Vagina (tissue), 2 donors: ENCODE measurements around the gene OBSL1. TPM values are rescaled to one million over a fixed set of nuclear protein-coding genes. Genes with fewer than 3 reads are reported as not detected.

Experiments
- DNase-seq, 2 donors: peaks; one replicate each; pipeline ENCODE4 v3.0.0-alpha.2; 2017; ENCODE audit errors: extremely low spot score in 2 of 2
- H3K27ac ChIP-seq: fragments of 200-600 bp; sonication (generic); one replicate; pipeline ENCODE4 v1.5.1; 2019
- H3K27me3 ChIP-seq: fragments of 200-600 bp; sonication (generic); one replicate; pipeline ENCODE4 v1.5.1; 2019
- H3K36me3 ChIP-seq, 2 donors: fragments of 200-600 bp; sonication (generic); one replicate each; pipeline ENCODE4 v1.5.1; 2017 to 2019
- H3K4me1 ChIP-seq: fragments of 200-600 bp; sonication (generic); one replicate; pipeline ENCODE4 v1.5.1; 2019
- H3K4me3 ChIP-seq, 2 donors: fragments of 200-600 bp; sonication (generic); 1 replicate in 1 of 2; 2 replicates in 1 of 2; pipeline ENCODE4 v1.5.1; 2016 to 2019
- H3K9me3 ChIP-seq: fragments of 200-600 bp; sonication (generic); one replicate; pipeline ENCODE4 v1.5.1; 2019
- POLR2A ChIP-seq, 2 donors: fragments of 450-650 bp; IDR thresholded peaks; one replicate each; pipeline ENCODE4 v1.6.1; 2017; ENCODE audit warnings: antibody characterized with exemption in 2 of 2, mild to moderate bottlenecking in 2 of 2, moderate library complexity in 2 of 2
- POLR2AphosphoS5 ChIP-seq, 2 donors: sonication (generic); formaldehyde crosslinking; IDR thresholded peaks; one replicate each; pipeline ENCODE4 v1.9.0; 2017; ENCODE audit warnings: antibody characterized with exemption in 2 of 2, mild to moderate bottlenecking in 2 of 2, low read depth in 1 of 2; ENCODE audit not compliant: insufficient read depth in 1 of 2
- intact Hi-C: fragments of 100-400 bp; cut with DNase I; formaldehyde crosslinking; loops from one replicate; pipeline ENCODE4 v1.15.1; 2023
- total RNA-seq: library from RNA; depleted of rRNA; stranded (reverse); fragments of >200 nt; gene quantifications from one replicate; pipeline ENCODE4 v1.2.3, GENCODE V29; 2016
- TF ChIP-seq, protein P1 (sequence below), 3 experiments: fragments of 450-650 bp in 2 of 3; fragments of 200-600 bp in 1 of 3; sonication (generic) in 1 of 3; IDR thresholded peaks; one replicate each; pipeline ENCODE4 v1.5.1; 2017 to 2019; ENCODE audit warnings: antibody characterized with exemption in 3 of 3, mild to moderate bottlenecking in 2 of 3, moderate library complexity in 2 of 3

Gene OBSL1
- total RNA-seq, 1 donor from 2014 or later, result 53.0 TPM

DNA sequence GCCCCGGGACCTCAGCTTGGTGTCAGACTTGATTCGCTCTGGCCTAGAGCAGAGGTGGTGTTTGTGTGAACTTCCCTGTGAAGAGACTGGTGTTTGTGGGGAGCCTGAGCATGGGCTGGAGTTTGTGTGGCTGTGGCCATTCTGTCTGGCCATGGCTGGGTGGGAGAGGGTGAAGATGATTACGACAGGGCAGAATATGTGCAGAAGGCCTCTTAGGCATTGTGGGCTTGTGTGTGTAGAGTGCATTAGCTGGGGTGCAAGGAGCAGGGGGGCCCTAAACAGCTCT is 10.5 kb downstream of the OBSL1 start:
- no peak overlapping the region for H3K4me3 ChIP-seq
- H3K27ac ChIP-seq, result no peak overlapping the region
- no peaks in the 10 kb centered on the region for H3K27me3 ChIP-seq
- intact Hi-C loops, result no loop called here
- TF ChIP-seq, protein P1, sequence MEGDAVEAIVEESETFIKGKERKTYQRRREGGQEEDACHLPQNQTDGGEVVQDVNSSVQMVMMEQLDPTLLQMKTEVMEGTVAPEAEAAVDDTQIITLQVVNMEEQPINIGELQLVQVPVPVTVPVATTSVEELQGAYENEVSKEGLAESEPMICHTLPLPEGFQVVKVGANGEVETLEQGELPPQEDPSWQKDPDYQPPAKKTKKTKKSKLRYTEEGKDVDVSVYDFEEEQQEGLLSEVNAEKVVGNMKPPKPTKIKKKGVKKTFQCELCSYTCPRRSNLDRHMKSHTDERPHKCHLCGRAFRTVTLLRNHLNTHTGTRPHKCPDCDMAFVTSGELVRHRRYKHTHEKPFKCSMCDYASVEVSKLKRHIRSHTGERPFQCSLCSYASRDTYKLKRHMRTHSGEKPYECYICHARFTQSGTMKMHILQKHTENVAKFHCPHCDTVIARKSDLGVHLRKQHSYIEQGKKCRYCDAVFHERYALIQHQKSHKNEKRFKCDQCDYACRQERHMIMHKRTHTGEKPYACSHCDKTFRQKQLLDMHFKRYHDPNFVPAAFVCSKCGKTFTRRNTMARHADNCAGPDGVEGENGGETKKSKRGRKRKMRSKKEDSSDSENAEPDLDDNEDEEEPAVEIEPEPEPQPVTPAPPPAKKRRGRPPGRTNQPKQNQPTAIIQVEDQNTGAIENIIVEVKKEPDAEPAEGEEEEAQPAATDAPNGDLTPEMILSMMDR (IDR thresholded peaks at IDR 0.05), result no peak
- TF ChIP-seq POLR2A (IDR thresholded peaks at IDR 0.05), result no peak
- no peak for TF ChIP-seq POLR2AphosphoS5 (IDR thresholded peaks at IDR 0.05; ENCODE audit: insufficient read depth in 1 of 2, low read depth in 1 of 2)
- H3K9me3 ChIP-seq, result no peaks in the 10 kb centered on the region
- no peaks in the 10 kb centered on the region for H3K4me1 ChIP-seq
- no peak for DNase-seq
- peaks cover 0 to 11% of the 10 kb centered on the region in 2 donors for H3K36me3 ChIP-seq

DNA sequence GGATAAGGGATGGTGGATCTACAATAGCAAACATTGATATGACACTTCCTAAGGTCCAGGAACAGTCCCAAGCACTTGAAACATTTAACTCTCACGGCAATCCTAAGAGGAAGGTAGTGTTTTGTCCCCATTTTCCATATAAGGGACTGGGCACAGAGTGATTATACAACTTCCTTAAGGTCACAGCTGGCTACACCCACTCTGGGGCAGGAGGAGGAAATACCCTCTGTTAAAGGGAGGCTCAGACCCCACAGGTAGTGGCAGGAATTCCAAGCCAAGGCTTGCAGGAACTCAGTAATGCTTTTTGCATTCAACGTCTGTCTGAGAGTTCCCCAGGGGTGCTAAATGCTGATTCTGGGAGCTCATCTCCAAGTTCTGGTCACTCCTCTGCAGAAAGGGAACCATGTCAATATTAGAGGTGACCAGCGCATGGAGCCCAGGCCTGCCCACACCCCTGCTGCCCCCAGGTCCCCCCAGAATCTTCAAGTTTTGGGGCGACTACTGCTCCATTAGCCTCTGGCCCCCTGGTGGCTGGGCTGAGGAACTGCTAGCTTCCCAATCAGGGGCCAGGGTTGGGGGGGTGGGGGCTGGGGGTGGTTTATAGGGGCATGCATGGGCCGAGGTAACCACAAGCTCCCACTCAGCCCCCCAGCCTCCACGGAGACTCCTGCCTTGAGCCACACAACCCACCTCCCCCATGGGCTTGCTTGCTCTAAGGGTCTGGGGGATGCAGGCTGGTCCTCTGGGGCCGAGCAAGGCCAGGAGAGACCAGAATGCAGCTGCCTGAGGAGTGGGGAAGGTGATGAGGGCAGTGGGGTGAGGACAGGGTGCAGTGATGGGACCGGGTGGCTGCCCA is 11.1 kb downstream of the OBSL1 start:
- TF ChIP-seq, protein P1 (IDR thresholded peaks at IDR 0.05), result peak in 2 of 3 experiments; percentile 31 to 48
- TF ChIP-seq POLR2AphosphoS5 (IDR thresholded peaks at IDR 0.05; ENCODE audit: insufficient read depth in 1 of 2, low read depth in 1 of 2), result no peak
- no peak for TF ChIP-seq POLR2A (IDR thresholded peaks at IDR 0.05)
- intact Hi-C loops, result no loop called here
- no peaks in the 10 kb centered on the region for H3K27me3 ChIP-seq
- no peak for DNase-seq
- H3K4me3 ChIP-seq, result no peak overlapping the region
- H3K9me3 ChIP-seq, result no peaks in the 10 kb centered on the region
- no peaks in the 10 kb centered on the region for H3K4me1 ChIP-seq
- H3K36me3 ChIP-seq, result peaks cover 0 to 11% of the 10 kb centered on the region in 2 donors
- no peak overlapping the region for H3K27ac ChIP-seq

DNA sequence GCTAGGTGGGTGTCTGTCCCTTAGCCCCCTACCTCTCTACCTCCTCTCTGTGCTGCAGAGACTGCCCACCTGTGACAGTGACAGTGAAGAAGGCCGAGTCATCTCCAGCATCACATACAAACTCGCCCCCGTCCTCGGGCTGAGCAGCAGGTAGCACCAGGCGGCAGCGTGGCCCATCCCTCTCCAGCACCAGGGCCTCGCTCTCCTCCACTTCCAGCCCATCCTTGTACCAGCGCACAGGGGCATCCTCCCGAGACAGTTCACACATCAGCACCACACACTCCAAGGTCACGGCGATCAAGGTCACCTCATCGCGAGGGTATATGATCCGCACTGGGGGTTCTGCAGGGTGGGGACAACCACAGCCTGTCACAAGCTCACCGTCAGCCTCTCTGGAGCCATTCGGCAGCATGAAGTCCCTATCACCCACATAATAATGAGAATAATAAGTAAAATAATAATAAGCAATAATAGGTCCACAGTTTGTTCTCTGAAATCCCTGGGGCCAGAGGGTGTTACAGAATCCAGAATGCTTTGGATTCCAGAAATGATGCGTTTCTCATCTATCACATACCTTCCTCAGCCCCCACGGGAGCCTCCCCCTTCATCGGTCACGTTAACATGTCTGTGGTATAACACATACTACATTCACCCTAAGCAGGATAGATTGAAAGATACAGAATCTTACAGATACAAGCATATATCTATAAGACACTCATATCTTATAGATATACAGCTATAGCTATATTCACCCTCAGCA is 12.0 kb downstream of the OBSL1 start:
- TF ChIP-seq, protein P1 (IDR thresholded peaks at IDR 0.05), result no peak
- no peak for TF ChIP-seq POLR2A (IDR thresholded peaks at IDR 0.05)
- no peak for TF ChIP-seq POLR2AphosphoS5 (IDR thresholded peaks at IDR 0.05; ENCODE audit: insufficient read depth in 1 of 2, low read depth in 1 of 2)
- Histone ChIP-seq H3K9me3 (no peaks in the 10 kb centered on the region), H3K36me3 (peaks cover 0 to 11% of the 10 kb centered on the region in 2 donors), H3K27ac (no peak overlapping the region), H3K27me3 (no peaks in the 10 kb centered on the region), H3K4me1 (no peaks in the 10 kb centered on the region), H3K4me3 (no peak overlapping the region)
- DNase-seq, result no peak
- intact Hi-C loops, result no loop called here

DNA sequence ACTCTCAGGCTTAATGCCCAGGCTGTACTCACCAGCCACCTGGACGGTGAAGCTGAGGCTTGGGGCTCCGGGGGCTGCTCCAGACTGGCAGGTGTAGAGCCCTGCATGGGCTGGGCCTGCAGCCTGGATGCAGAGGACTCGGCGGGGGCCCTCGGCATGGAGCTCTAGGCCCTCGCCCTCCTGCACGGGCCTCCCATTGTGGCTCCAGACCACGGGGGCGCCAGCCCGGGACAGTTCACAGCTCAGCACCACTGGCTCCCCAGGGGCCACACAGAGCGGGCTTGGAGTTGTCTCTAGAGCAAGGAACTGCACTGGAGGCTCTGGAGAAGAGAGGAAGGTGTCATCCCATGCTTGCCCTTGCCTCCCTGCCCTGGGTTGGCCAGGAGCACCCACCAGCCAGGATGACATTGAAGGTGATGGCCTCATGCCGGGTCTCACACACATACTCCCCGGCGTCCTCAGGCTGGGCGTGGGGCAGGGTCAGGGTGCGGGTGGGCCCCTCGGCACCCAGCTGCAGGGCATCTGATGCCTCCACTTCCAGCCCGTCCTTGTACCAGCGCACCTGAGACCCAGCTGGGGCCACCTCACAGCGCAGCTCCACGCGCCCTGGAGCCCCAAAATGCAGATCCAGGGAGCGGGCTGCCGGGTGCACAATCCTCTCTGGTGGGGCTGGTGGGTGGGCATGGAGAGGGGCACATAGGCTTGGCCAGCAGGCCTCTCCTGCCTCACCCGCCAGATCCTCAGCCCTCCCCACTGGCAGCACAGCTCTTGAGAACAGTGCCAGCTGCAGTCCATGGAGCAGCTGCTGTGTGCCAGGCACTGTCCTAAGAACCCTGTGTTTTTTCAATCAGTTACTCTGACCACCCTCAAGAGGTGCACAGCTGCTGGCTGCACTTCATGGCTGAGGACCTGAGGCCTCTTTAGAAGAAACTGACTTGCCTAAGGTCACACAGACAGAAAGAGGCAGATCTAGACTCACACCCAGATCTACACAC is 13.3 kb downstream of the OBSL1 start:
- TF ChIP-seq POLR2A (IDR thresholded peaks at IDR 0.05) (no peak), POLR2AphosphoS5 (IDR thresholded peaks at IDR 0.05; ENCODE audit: insufficient read depth in 1 of 2, low read depth in 1 of 2) (no peak)
- TF ChIP-seq, protein P1 (IDR thresholded peaks at IDR 0.05), result no peak
- H3K27ac ChIP-seq, result no peak overlapping the region
- no peak for DNase-seq
- H3K4me1 ChIP-seq, result peaks cover 6% of the 10 kb centered on the region
- H3K4me3 ChIP-seq, result no peak overlapping the region
- H3K36me3 ChIP-seq, result peaks cover 0 to 9% of the 10 kb centered on the region in 2 donors
- H3K9me3 ChIP-seq, result no peaks in the 10 kb centered on the region
- no peaks in the 10 kb centered on the region for H3K27me3 ChIP-seq
- intact Hi-C loops, result no loop called here
